Uterus (tissue), 4 donors: ENCODE measurements around the gene NOP56. TPM values are rescaled to one million over a fixed set of nuclear protein-coding genes. Genes with fewer than 3 reads are reported as not detected.

Experiments used
- DNase-seq, 2 donors: peaks; one replicate each; pipeline ENCODE4 v3.0.0-alpha.2; 2019 to 2020
- H3K27ac ChIP-seq, 2 donors: fragments of 200-600 bp; sonication (generic); 1 replicate in 1 of 2; 2 replicates in 1 of 2; pipeline ENCODE4 v1.5.1; 2016 to 2018
- H3K27me3 ChIP-seq, 2 donors: fragments of 200-600 bp; sonication (generic); one replicate each; pipeline ENCODE4 v1.5.1; 2018 to 2019; ENCODE audit warnings: control low read depth in 1 of 2
- H3K36me3 ChIP-seq, 2 donors: fragments of 200-600 bp; sonication (generic); one replicate each; pipeline ENCODE4 v1.5.1; 2019; ENCODE audit warnings: control low read depth in 1 of 2
- H3K4me1 ChIP-seq, 2 donors: fragments of 200-600 bp; sonication (generic); one replicate each; pipeline ENCODE4 v1.5.1; 2018 to 2019; ENCODE audit warnings: control low read depth in 1 of 2
- H3K4me3 ChIP-seq, 2 donors: fragments of 200-600 bp; sonication (generic); 1 replicate in 1 of 2; 2 replicates in 1 of 2; pipeline ENCODE4 v1.5.1; 2018 to 2019; ENCODE audit warnings: mild to moderate bottlenecking in 1 of 2
- H3K9me3 ChIP-seq, 2 donors: fragments of 200-600 bp; sonication (generic); one replicate each; pipeline ENCODE4 v1.5.1; 2019; ENCODE audit warnings: control low read depth in 1 of 2
- CTCF ChIP-seq, 4 experiments: fragments of 200-600 bp in 2 of 4; fragments of 450-650 bp in 2 of 4; sonication (generic) in 2 of 4; IDR thresholded peaks; one replicate each; pipeline ENCODE4 v1.5.1; 2016 to 2019; ENCODE audit warnings: antibody characterized with exemption in 4 of 4, mild to moderate bottlenecking in 2 of 4, moderate library complexity in 1 of 4
- POLR2A ChIP-seq, 2 donors: fragments of 450-650 bp; IDR thresholded peaks; one replicate each; pipeline ENCODE4 v1.6.1; 2016; ENCODE audit warnings: antibody characterized with exemption in 2 of 2, mild to moderate bottlenecking in 1 of 2, moderate library complexity in 1 of 2
- intact Hi-C: fragments of 100-400 bp; cut with DNase I; formaldehyde crosslinking; loops from one replicate; pipeline ENCODE4 v1.15.1; 2023; ENCODE audit warnings: low total_unique reads
- total RNA-seq, 4 donors: library from RNA; depleted of rRNA in 3 of 4; stranded (reverse); fragments of >200 nt in 3 of 4; gene quantifications; one replicate each; pipeline versions ENCODE4 v1.1.0 to v1.2.4, GENCODE V29; 2014 to 2023
- donor health status: DM: yes; HTN: yes; CAD: no.

The NOP56 gene
- total RNA-seq, 4 donors from 2014 or later: 108 to 151 (median 134) TPM

- no peaks in the 10 kb centered on the region for H3K9me3 ChIP-seq
- H3K27me3 ChIP-seq: no peaks in the 10 kb centered on the region
- TF ChIP-seq CTCF (IDR thresholded peaks at IDR 0.05): no peak
- no peak for TF ChIP-seq POLR2A (IDR thresholded peaks at IDR 0.05)
- peak overlapping the region; percentile 31 to 53 for H3K4me3 ChIP-seq
- DNase-seq: no peak
- H3K36me3 ChIP-seq: no peaks in the 10 kb centered on the region
- peaks cover 0 to 10% of the 10 kb centered on the region in 2 donors for H3K4me1 ChIP-seq
- peak overlapping the region; percentile 87 to 98 for H3K27ac ChIP-seq
- intact Hi-C loops: no loop called here
Measured at GRCh38 chr20:2691663-2692035, 39.2 kb downstream of the NOP56 start.

- H3K27ac ChIP-seq: peak within 1 kb of the TSS; percentile 87 to 98
- intact Hi-C loops: no loop called here
- no peaks in the 10 kb centered on the region for H3K9me3 ChIP-seq
- no peaks in the 10 kb centered on the region for H3K36me3 ChIP-seq
- peak within 1 kb of the TSS; percentile 33 to 53 for H3K4me3 ChIP-seq
- no peak for TF ChIP-seq CTCF (IDR thresholded peaks at IDR 0.05)
- peak; percentile 35 to 88 for TF ChIP-seq POLR2A (IDR thresholded peaks at IDR 0.05)
- peak; percentile 68 to 72 for DNase-seq
- peaks cover 0 to 10% of the 10 kb centered on the region in 2 donors for H3K4me1 ChIP-seq
- H3K27me3 ChIP-seq: no peaks in the 10 kb centered on the region
Measured at GRCh38 chr20:2692036-2692885, 39.8 kb downstream of the NOP56 start, which contains the start of gene EBF4. TSS of gene EBF4 (plus strand) at chr20:2692780. CDS start at chr20:2693646, 866 bp downstream.

DNA sequence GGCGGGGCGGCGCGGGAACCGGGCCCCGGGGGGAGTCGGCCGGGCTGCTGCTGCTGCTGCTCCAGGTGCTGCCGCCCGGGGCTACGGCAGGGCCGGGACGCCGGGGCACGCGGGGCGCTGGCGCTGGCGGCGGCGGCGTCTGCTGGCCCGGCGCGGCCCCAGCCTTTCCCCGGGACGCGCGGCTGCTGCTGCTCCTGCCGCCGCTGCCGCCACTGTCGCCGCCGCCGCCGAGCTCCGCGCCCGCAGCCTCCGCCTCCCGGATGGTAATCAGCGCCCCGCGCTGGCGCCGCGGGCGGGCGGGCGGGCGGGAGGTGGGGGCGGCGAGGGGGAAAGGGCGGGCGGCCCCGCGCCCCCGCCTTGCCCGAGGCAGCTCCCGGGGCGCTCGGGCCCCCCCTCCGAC is 40.5 kb downstream of the NOP56 start:
- no peak for DNase-seq
- H3K27ac ChIP-seq: peak overlapping the region; percentile 71 to 87
- intact Hi-C loops: no loop called here

DNA sequence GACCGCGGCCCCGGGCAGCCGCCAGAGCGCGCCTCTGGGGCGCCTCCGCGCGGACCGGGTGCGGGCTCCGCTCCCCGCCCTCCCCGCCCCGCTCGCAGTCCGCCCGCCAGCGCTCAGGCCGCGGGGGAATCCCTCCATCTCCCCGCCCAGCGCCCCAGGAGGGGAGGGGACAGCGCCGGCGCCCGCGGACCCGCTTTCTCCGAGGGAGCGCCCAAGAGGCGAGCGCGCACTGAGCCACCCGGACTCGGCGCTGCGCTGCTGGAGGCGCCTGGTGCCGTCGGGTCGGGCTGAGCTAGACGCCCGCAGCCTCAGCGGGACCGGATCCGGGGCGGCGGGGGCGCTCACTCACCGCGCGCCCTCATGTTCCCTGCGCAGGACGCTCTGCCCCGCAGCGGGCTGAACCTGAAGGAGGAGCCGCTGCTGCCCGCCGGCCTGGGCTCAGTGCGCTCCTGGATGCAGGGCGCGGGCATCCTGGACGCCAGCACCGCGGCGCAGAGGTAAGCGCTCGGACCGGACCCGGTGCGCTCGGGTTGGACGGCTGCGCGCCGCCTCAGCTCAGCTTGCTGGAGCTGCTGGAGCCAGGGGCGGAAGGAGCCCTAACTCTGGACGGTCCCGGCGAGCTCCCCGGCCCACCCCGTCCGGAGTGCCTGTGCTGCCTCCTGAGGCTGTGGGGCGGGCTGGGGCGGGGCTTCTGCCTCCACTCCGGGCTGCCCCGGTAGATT is 41.0 kb downstream of the NOP56 start:
- Histone ChIP-seq H3K4me1 (peaks cover 0 to 10% of the 10 kb centered on the region in 2 donors), H3K9me3 (no peaks in the 10 kb centered on the region), H3K4me3 (peak overlapping the region; percentile 33 to 53), H3K36me3 (no peaks in the 10 kb centered on the region), H3K27ac (peak overlapping the region; percentile 71 to 87), H3K27me3 (no peaks in the 10 kb centered on the region)
- peak; percentile 51 to 67 for DNase-seq
- intact Hi-C loops: no loop called here
- TF ChIP-seq CTCF (IDR thresholded peaks at IDR 0.05): peak in 1 of 4 experiments; percentile 12
- TF ChIP-seq POLR2A (IDR thresholded peaks at IDR 0.05): no peak

More for the DNA sequence above, 40.5 kb downstream of the NOP56 start:
- H3K27me3 ChIP-seq: no peaks in the 10 kb centered on the region
- H3K4me1 ChIP-seq: peaks cover 0 to 10% of the 10 kb centered on the region in 2 donors
- H3K9me3 ChIP-seq: no peaks in the 10 kb centered on the region
- H3K4me3 ChIP-seq: peak overlapping the region; percentile 33 to 53
- no peaks in the 10 kb centered on the region for H3K36me3 ChIP-seq
- TF ChIP-seq CTCF (IDR thresholded peaks at IDR 0.05) (no peak), POLR2A (IDR thresholded peaks at IDR 0.05) (no peak)
